Measurements from ENCODE around the gene CEP152. TPM values are rescaled to one million over a fixed set of nuclear protein-coding genes. Genes with fewer than 3 reads are reported as not detected.
"Not testable (repeated sequence)": the region's sequence is repeated elsewhere in the genome, so short reads cannot be mapped to it uniquely, and the experiment has no call there.

Gene CEP152
- total RNA-seq (2014; rRNA removed; shearing (Covaris generic)) = 26.8 and 34.5 TPM in 2 replicates

- DNase-seq (ENCODE audit: low read depth) = peak; percentile 100
Measured at GRCh38 chr15:48810414-48811324, at the start of gene CEP152. TSS of gene CEP152 (minus strand) at chr15:48811069. CDS start at chr15:48805649, 5,420 bp downstream.

GRCh38 chr15:48859426-48859825 lies 48.6 kb upstream of the CEP152 start:
- DNase-seq (ENCODE audit: low read depth) = no peak

- peak; percentile 57 for DNase-seq (ENCODE audit: low read depth)
Measured at GRCh38 chr15:48858401-48858800, 47.5 kb upstream of the CEP152 start.

GRCh38 chr15:48856942-48857341 lies 46.1 kb upstream of the CEP152 start:
- DNase-seq (ENCODE audit: low read depth) = peak; percentile 14

GRCh38 chr15:48855501-48856440 lies 44.9 kb upstream of the CEP152 start:
- peak; percentile 58 for DNase-seq (ENCODE audit: low read depth)

- not testable (repeated sequence) for DNase-seq (ENCODE audit: low read depth)
Measured at GRCh38 chr15:48854434-48854833, 43.6 kb upstream of the CEP152 start.

GRCh38 chr15:48851956-48852355 lies 41.1 kb upstream of the CEP152 start:
- DNase-seq (ENCODE audit: low read depth) = no peak

GRCh38 chr15:48850648-48851047 lies 39.8 kb upstream of the CEP152 start:
- DNase-seq (ENCODE audit: low read depth) = no peak

GRCh38 chr15:48845123-48845522 lies 34.3 kb upstream of the CEP152 start:
- DNase-seq (ENCODE audit: low read depth) = no peak

- DNase-seq (ENCODE audit: low read depth) = no peak
Measured at GRCh38 chr15:48842501-48842900, 31.6 kb upstream of the CEP152 start.

- DNase-seq (ENCODE audit: low read depth) = no peak
Measured at GRCh38 chr15:48834756-48835155, 23.9 kb upstream of the CEP152 start.

- no peak for DNase-seq (ENCODE audit: low read depth)
Measured at GRCh38 chr15:48833526-48834239, 22.8 kb upstream of the CEP152 start.

- no peak for DNase-seq (ENCODE audit: low read depth)
Measured at GRCh38 chr15:48832648-48833047, 21.8 kb upstream of the CEP152 start.

GRCh38 chr15:48828906-48829305 lies 18.0 kb upstream of the CEP152 start:
- no peak for DNase-seq (ENCODE audit: low read depth)

- DNase-seq (ENCODE audit: low read depth) = no peak
Measured at GRCh38 chr15:48828471-48828870, 17.6 kb upstream of the CEP152 start.

GRCh38 chr15:48825075-48825474 lies 14.2 kb upstream of the CEP152 start:
- DNase-seq (ENCODE audit: low read depth) = no peak

GRCh38 chr15:48823706-48824105 lies 12.8 kb upstream of the CEP152 start:
- DNase-seq (ENCODE audit: low read depth) = no peak

- peak; percentile 21 for DNase-seq (ENCODE audit: low read depth)
Measured at GRCh38 chr15:48823237-48823636, 12.4 kb upstream of the CEP152 start.

GRCh38 chr15:48814286-48814685 lies 3.4 kb upstream of the CEP152 start:
- DNase-seq (ENCODE audit: low read depth) = no peak

- no peak for DNase-seq (ENCODE audit: low read depth)
Measured at GRCh38 chr15:48811325-48811958, 573 bp upstream of the CEP152 start.

- DNase-seq (ENCODE audit: low read depth) = peak; percentile 25
Measured at GRCh38 chr15:48806151-48806550, 4.7 kb downstream of the CEP152 start.
